ENCODE data around the gene SUN5. TPM values are rescaled to one million over a fixed set of nuclear protein-coding genes. Genes with fewer than 3 reads are reported as not detected.

The SUN5 gene
- total and polyA plus RNA-seq, 2 of the 8 experiments (the other 6 are each of a cell fraction or from before 2014, with no cell fraction given) = not detected

- H2AK5ac ChIP-seq (ENCODE audit: low read depth, low read length) = no peak overlapping the region
Measured at GRCh38 chr20:33012327-33013189, 8.3 kb upstream of the SUN5 start.

More at GRCh38 chr20:33012327-33013189, 8.3 kb upstream of the SUN5 start:
- H3K9me3 ChIP-seq (ENCODE audit: insufficient read depth in 2 of 2, low read depth in 1 of 2, low read length in 1 of 2) = no peaks in the 10 kb centered on the region
- H3K4me2 ChIP-seq (ENCODE audit: insufficient read depth in 1 of 2, low read depth in 2 of 2, low read length in 2 of 2) = no peak overlapping the region
- peaks cover 0 to 11% (median 0%) of the 10 kb centered on the region in 4 experiments; a peak in 2 of 7 replicates for H3K4me1 ChIP-seq (replicated peaks in 1 of 4; ENCODE audit: control insufficient read depth in 3 of 4, insufficient read depth in 4 of 4, low read length in 3 of 4)
- no peak overlapping the region for H2BK12ac ChIP-seq (ENCODE audit: low read depth, low read length)
- no peak overlapping the region for H2BK5ac ChIP-seq (ENCODE audit: low read depth, low read length)
- no peak overlapping the region for H3K9ac ChIP-seq (replicated peaks in 1 of 4; ENCODE audit: extremely low read depth in 1 of 4, low read depth in 3 of 4, low read length in 3 of 4)
- H3K4ac ChIP-seq (replicated peaks; ENCODE audit: insufficient read length, low read depth, low read length) = no peak overlapping the region
- CTCF ChIA-PET (ENCODE audit: partially characterized antibody) = interaction anchor here (0.5 to 11.8 kb wide), 8 partner anchors 9 to 1510 kb away, joined by 3 to 86 read pairs (median 4); partner anchors contain the start of genes BPIFB2 and SUN5
- POLR2A ChIA-PET (ENCODE audit: partially characterized antibody) = no interaction called here
- H3K18ac ChIP-seq (ENCODE audit: extremely low read depth, low read length) = no peak overlapping the region
- no peak overlapping the region for H2BK120ac ChIP-seq (replicated peaks; ENCODE audit: low read depth, low read length)
- no peaks in the 10 kb centered on the region for H3K79me1 ChIP-seq (ENCODE audit: low read depth, low read length)
- H3K4me3 ChIP-seq (ENCODE audit: extremely low read depth in 1 of 4, insufficient read depth in 2 of 4, low read depth in 3 of 4, low read length in 4 of 4) = no peak overlapping the region
- H3K79me2 ChIP-seq (ENCODE audit: control insufficient read depth in 1 of 2, insufficient read depth in 2 of 2, low read length in 2 of 2) = no peaks in the 10 kb centered on the region
- H4K5ac ChIP-seq (ENCODE audit: insufficient read length, low read depth, low read length) = no peak overlapping the region
- no peaks in the 10 kb centered on the region for H3K36me3 ChIP-seq (ENCODE audit: control insufficient read depth in 2 of 4, insufficient read depth in 4 of 4, low read length in 3 of 4)
- no peak overlapping the region for H2BK15ac ChIP-seq (ENCODE audit: low read length)
- H4K20me1 ChIP-seq (replicated peaks in 1 of 2; ENCODE audit: control insufficient read depth in 1 of 2, insufficient read depth in 2 of 2, low read length in 2 of 2) = no peaks in the 10 kb centered on the region
- no peak for FAIRE-seq
- H4K91ac ChIP-seq (replicated peaks; ENCODE audit: insufficient read length, low read length) = no peak overlapping the region
- DNase-seq (ENCODE audit: low read depth in 1 of 2, low spot score in 2 of 2) = no peak
- no peak overlapping the region for H3K56ac ChIP-seq (replicated peaks; ENCODE audit: insufficient read length, low read depth, low read length)
- H3K23ac ChIP-seq (ENCODE audit: insufficient read length) = no peak overlapping the region
- H3K23me2 ChIP-seq (ENCODE audit: low read depth, low read length) = no peaks in the 10 kb centered on the region
- no peak overlapping the region for H3K14ac ChIP-seq (ENCODE audit: insufficient read length)
- H2AFZ ChIP-seq (ENCODE audit: low read length) = no peak overlapping the region
- H3K27me3 ChIP-seq (replicated peaks in 1 of 4; ENCODE audit: control insufficient read depth in 3 of 4, extremely low read depth in 1 of 4, insufficient read depth in 3 of 4, low read length in 3 of 4) = no peaks in the 10 kb centered on the region
- no peak overlapping the region for H2BK20ac ChIP-seq (ENCODE audit: low read length)
- WGBS, 2 experiments (ENCODE audit: extremely low coverage in 1 of 2, insufficient coverage in 1 of 2, insufficient read length in 1 of 2, insufficient replicate concordance in 2 of 2, low coverage in 1 of 2, low lambda C conversion rate in 2 of 2, missing lambda C conversion rate in 1 of 2) = 82% methylated on average over 15 of the region's 15 CpGs; no CpG with 5 or more reads in 1 of the 2 experiments
- H3K27ac ChIP-seq (ENCODE audit: low read depth, low read length) = no peak overlapping the region
- H4K8ac ChIP-seq (ENCODE audit: extremely low read depth, insufficient read depth, low read length) = no peak overlapping the region
